Neutrophil (primary cell): ENCODE results near the gene PEX5L.

Source experiments
- H3K27ac ChIP-seq: fragments of 200-600 bp; sonication (generic); 2 replicates; pipeline ENCODE4 v1.5.1; 2016; ENCODE audit warnings: mild to moderate bottlenecking, moderate library complexity
- H3K27me3 ChIP-seq: fragments of 200-600 bp; sonication (generic); 2 replicates; pipeline ENCODE4 v1.6.0; 2016; ENCODE audit warnings: mild to moderate bottlenecking
- H3K36me3 ChIP-seq: fragments of 200-600 bp; sonication (generic); 2 replicates; pipeline ENCODE4 v1.5.1; 2017
- H3K4me1 ChIP-seq, 2 experiments: fragments of 200-600 bp in 1 of 2; sonication (generic) in 1 of 2; 1 replicate in 1 of 2; 2 replicates in 1 of 2; pipeline versions ENCODE4 v1.5.1 to v1.6.1; 2013 to 2016; ENCODE audit warnings: low read depth in 1 of 2, low read length in 1 of 2, mild to moderate bottlenecking in 1 of 2, moderate library complexity in 1 of 2; ENCODE audit not compliant: control insufficient read depth in 1 of 2, insufficient read depth in 1 of 2
- H3K4me3 ChIP-seq, 2 experiments: fragments of 200-600 bp in 1 of 2; sonication (generic) in 1 of 2; 1 replicate in 1 of 2; 2 replicates in 1 of 2; pipeline ENCODE4 v1.5.1; 2013 to 2016; ENCODE audit warnings: low read depth in 1 of 2, low read length in 1 of 2, mild to moderate bottlenecking in 1 of 2, moderate library complexity in 1 of 2
- H3K9me3 ChIP-seq: fragments of 200-600 bp; sonication (generic); 2 replicates; pipeline ENCODE4 v1.5.1; 2016
- TF ChIP-seq, protein P1 (sequence below): fragments of 200-600 bp; sonication (generic); IDR thresholded peaks from 2 replicates; pipeline ENCODE4 v1.5.1; 2016; ENCODE audit warnings: antibody characterized with exemption

Gene PEX5L

DNA sequence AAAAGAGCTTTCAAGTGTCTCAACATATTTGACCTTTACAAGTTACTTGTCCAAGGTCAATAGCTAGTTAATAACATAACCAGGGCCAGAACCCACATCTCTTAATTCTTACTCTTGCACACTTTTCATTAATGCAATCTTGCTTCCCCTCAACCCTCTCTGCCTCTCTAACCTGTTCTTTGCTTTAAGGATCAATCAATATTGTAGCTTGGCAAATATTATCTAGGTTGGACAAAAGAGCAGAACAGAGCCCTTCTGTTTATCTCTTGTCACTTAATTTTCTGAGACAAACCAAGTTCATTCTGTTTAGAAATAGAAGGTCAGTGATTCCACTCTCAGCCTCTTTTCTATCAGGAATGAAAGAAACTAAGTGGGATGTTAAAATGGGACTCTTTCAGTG is 203.4 kb downstream of the PEX5L start:
- TF ChIP-seq, protein P1, sequence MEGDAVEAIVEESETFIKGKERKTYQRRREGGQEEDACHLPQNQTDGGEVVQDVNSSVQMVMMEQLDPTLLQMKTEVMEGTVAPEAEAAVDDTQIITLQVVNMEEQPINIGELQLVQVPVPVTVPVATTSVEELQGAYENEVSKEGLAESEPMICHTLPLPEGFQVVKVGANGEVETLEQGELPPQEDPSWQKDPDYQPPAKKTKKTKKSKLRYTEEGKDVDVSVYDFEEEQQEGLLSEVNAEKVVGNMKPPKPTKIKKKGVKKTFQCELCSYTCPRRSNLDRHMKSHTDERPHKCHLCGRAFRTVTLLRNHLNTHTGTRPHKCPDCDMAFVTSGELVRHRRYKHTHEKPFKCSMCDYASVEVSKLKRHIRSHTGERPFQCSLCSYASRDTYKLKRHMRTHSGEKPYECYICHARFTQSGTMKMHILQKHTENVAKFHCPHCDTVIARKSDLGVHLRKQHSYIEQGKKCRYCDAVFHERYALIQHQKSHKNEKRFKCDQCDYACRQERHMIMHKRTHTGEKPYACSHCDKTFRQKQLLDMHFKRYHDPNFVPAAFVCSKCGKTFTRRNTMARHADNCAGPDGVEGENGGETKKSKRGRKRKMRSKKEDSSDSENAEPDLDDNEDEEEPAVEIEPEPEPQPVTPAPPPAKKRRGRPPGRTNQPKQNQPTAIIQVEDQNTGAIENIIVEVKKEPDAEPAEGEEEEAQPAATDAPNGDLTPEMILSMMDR: no peak
- Histone ChIP-seq H3K4me3 (no peak overlapping the region), H3K36me3 (no peaks in the 10 kb centered on the region), H3K27me3 (peaks cover under 1% of the 10 kb centered on the region), H3K9me3 (no peaks in the 10 kb centered on the region), H3K27ac (no peak overlapping the region), H3K4me1 (no peaks in the 10 kb centered on the region)

DNA sequence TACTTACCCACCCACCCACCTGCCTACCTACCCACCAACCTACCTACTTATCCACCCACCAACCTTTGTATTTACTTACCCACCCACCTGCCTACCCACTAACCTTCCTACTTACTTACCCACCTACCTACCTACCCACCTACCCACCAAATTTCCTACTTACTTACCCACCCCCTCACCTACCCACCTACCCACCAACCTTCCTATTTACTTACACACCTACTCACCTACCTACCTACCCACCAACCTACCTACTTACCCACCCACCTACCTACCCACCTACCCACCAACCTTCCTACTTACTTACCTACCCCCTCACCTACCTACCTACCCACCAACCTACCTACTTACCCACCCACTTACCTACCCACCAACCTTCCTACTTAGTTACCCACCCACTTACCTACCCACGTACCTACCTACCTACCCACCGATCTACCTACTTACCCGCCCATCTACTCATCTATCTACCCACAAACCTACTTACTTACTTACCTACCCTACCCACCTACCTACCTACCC is 204.3 kb downstream of the PEX5L start:
- Histone ChIP-seq H3K4me1 (no peaks in the 10 kb centered on the region), H3K9me3 (no peaks in the 10 kb centered on the region), H3K27me3 (no peaks in the 10 kb centered on the region), H3K36me3 (no peaks in the 10 kb centered on the region), H3K27ac (no peak overlapping the region), H3K4me3 (no peak overlapping the region)
- TF ChIP-seq, protein P1: no peak

DNA sequence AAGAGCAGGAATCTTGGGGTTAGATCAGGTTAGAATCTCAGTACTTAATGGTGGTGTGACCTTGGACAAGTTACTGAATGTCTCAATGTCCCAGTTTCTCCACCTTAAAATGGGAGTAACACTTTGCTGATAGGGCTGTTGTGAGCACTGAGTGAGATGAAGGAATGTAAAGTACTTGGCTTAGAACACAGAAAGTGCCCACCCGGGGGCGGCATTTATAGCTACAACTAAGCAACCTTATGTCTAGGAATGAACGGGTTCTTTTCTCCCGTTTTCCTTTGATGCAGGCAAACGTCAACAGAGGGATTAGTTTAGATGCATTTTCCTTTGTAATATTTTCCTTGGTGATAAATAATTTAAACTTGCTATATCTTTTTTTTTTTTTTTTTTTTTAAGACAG is 207.3 kb downstream of the PEX5L start:
- TF ChIP-seq, protein P1: no peak
- no peaks in the 10 kb centered on the region for H3K27me3 ChIP-seq
- no peak overlapping the region for H3K27ac ChIP-seq
- H3K4me1 ChIP-seq: no peaks in the 10 kb centered on the region
- no peaks in the 10 kb centered on the region for H3K9me3 ChIP-seq
- H3K4me3 ChIP-seq: no peak overlapping the region
- H3K36me3 ChIP-seq: no peaks in the 10 kb centered on the region

DNA sequence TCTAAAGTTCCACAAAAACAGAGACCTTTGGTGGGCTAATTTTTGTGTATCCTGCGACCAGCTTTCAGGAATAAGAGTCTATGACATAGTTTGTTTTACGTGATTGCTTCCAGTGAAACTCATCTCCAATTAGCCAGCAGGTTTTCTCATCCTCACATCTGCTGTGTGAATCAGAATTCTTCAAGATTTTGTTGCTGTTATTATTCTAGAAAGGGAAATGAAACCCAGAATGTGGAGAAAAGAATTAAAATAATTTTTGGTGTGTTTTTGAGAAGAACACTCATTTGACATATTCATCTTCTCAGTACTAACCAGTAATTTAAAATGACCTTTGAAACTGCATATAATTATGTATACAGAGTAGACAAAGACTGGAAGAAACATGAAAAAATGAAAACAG is 208.0 kb downstream of the PEX5L start:
- no peaks in the 10 kb centered on the region for H3K36me3 ChIP-seq

DNA sequence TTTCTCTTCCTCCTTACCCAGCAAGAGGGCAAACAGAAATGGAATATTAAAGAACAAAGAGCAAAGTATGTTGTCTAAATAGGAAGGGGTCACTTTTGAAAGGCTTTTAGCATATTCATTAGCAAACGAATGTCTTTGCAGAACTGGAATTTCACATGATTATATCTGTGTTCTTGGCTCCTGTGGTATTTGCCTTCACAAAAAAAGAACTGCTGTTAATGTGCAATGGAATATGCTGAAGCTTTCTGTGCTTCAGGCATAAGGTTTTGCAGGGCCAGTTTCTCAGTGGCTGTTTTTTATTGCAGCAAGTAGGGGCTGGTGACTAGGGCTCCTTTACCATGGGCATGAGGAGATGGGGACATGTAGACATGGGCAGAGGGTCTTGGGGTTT is 210.5 kb downstream of the PEX5L start:
- Histone ChIP-seq H3K36me3 (no peaks in the 10 kb centered on the region), H3K27me3 (peaks cover 22% of the 10 kb centered on the region), H3K4me3 (no peak overlapping the region), H3K27ac (no peak overlapping the region), H3K9me3 (no peaks in the 10 kb centered on the region), H3K4me1 (no peaks in the 10 kb centered on the region)
- TF ChIP-seq, protein P1: no peak

More for the DNA sequence above, 208.0 kb downstream of the PEX5L start:
- TF ChIP-seq, protein P1: no peak
- H3K9me3 ChIP-seq: no peaks in the 10 kb centered on the region
- no peak overlapping the region for H3K27ac ChIP-seq
- no peaks in the 10 kb centered on the region for H3K27me3 ChIP-seq
- H3K4me1 ChIP-seq: no peaks in the 10 kb centered on the region
- H3K4me3 ChIP-seq: no peak overlapping the region
